MG63 (cell line): Measurements from ENCODE around the gene INMT. TPM values are rescaled to one million over a fixed set of nuclear protein-coding genes. Genes with fewer than 3 reads are reported as not detected.
A peak's percentile ranks its signal among the peaks of the same experiment; 100 is the strongest.
"Not testable (repeated sequence)": the region's sequence is repeated elsewhere in the genome, so short reads cannot be mapped to it uniquely, and the experiment has no call there.

Experiments
- DNase-seq: peaks from one replicate; pipeline ENCODE4 v3.0.0-alpha.2; 2020
- H3K27me3 ChIP-seq: fragments of 250-450 bp; sonication (Bioruptor Pico); 2 replicates; pipeline ENCODE4 v1.5.1; 2020; ENCODE audit warnings: mild to moderate bottlenecking, moderate library complexity
- H3K36me3 ChIP-seq: fragments of 250-450 bp; sonication (Bioruptor Pico); 2 replicates; pipeline ENCODE4 v1.5.1; 2020; ENCODE audit warnings: mild to moderate bottlenecking, moderate library complexity
- H3K4me3 ChIP-seq: fragments of 250-450 bp; sonication (Bioruptor Pico); 2 replicates; pipeline ENCODE4 v1.5.1; 2020; ENCODE audit warnings: mild to moderate bottlenecking, moderate library complexity
- H3K9me3 ChIP-seq: fragments of 250-450 bp; sonication (Bioruptor Pico); 2 replicates; pipeline ENCODE4 v1.5.1; 2020; ENCODE audit warnings: mild to moderate bottlenecking, moderate library complexity
- total RNA-seq: library from RNA; depleted of rRNA; stranded (reverse); fragments of >200 nt; shearing (Covaris generic); gene quantifications from 2 replicates; pipeline ENCODE4 v1.2.3, GENCODE V29; 2014; ENCODE audit warnings: low replicate concordance; rRNA removed

INMT gene
- total RNA-seq, result 0.03 TPM in 1 of 2 replicates, not detected in the other

GRCh38 chr7:30751696-30752273 is at the start of gene INMT:
Gene INMT (plus strand): TSS chr7:30752135. CDS start chr7:30752151, 16 bp downstream.
- no peak for DNase-seq
- Histone ChIP-seq H3K9me3 (no peaks in the 10 kb centered on the region), H3K36me3 (no peaks in the 10 kb centered on the region), H3K4me3 (no peak within 1 kb of the TSS), H3K27me3 (no peaks in the 10 kb centered on the region)

- Histone ChIP-seq H3K4me3 (no peak overlapping the region), H3K27me3 (no peaks in the 10 kb centered on the region), H3K9me3 (no peaks in the 10 kb centered on the region), H3K36me3 (no peaks in the 10 kb centered on the region)
- DNase-seq, result peak; percentile 21
These were observed 49.7 kb upstream of the INMT start for GRCh38 chr7:30702200-30702599.

GRCh38 chr7:30703756-30704155 is 48.2 kb upstream of the INMT start:
- Histone ChIP-seq H3K4me3 (no peak overlapping the region), H3K27me3 (no peaks in the 10 kb centered on the region), H3K9me3 (no peaks in the 10 kb centered on the region), H3K36me3 (no peaks in the 10 kb centered on the region)
- DNase-seq, result no peak

DNA sequence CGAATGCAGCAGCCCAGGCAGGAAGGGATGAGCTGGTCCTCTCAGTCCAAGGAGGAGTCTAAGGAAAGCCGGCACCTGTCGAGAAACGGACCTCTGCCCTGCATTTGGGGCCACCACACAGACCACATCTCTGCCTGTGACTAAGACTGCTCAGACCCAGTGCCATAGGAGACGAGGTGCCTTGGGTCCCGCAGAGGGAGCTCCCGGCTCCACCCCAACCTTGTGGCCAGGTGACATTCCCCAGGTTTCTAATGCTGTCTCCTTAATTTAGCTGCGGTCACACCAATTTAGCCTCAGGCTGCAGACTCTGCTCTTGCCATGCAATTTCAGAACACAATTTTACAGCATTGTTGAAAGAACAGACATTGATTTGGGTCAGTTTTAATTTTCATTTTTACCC is 46.9 kb upstream of the INMT start:
- no peaks in the 10 kb centered on the region for H3K27me3 ChIP-seq

DNA sequence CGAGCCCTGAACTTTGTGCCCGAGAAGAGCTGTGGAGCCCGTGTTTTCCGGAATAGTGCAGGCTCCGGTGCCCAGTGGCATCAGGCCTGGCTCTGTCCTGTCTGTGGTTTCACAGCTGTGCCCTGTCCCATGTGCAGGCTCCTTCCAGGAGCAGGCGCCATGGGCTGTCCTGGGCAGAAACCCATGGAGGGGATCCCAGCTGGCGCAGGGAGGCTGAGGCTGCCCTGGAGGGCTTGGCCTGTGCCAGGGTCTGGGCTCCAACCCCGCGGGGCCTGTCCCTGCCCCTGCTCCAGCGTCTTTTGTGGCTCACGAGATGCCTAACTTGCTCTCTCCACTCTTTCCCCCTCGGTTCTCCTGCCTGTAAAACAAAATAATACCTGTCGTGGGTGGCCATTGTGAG is 46.3 kb upstream of the INMT start:
- Histone ChIP-seq H3K36me3 (no peaks in the 10 kb centered on the region), H3K27me3 (no peaks in the 10 kb centered on the region), H3K9me3 (no peaks in the 10 kb centered on the region), H3K4me3 (no peak overlapping the region)
- no peak for DNase-seq

More for the DNA sequence above, 46.9 kb upstream of the INMT start:
- no peak for DNase-seq
- H3K9me3 ChIP-seq, result no peaks in the 10 kb centered on the region
- no peaks in the 10 kb centered on the region for H3K36me3 ChIP-seq
- no peak overlapping the region for H3K4me3 ChIP-seq

- no peak for DNase-seq
- no peaks in the 10 kb centered on the region for H3K9me3 ChIP-seq
- H3K4me3 ChIP-seq, result no peak overlapping the region
- no peaks in the 10 kb centered on the region for H3K36me3 ChIP-seq
- no peaks in the 10 kb centered on the region for H3K27me3 ChIP-seq
These were observed 45.6 kb upstream of the INMT start for GRCh38 chr7:30706316-30706715.

DNA sequence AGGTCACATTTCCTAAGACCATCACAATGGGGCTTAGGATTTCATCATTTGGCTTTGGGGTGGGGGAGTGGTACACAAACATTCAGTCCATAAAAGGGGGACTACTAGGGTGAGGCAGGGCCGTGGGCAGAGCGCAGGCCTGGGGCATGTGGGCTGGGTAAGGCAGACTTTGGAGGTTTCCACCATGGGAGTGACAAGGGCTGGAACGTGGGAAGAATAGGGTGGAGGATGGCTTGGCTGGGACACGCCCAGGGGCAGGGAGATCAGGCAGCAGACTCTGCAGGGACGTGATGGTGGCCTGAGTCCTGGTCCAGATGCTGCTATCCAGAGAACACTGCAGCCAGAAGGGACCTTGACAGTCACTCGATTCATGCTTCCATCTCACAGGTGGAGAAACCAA is 45.0 kb upstream of the INMT start:
- Histone ChIP-seq H3K4me3 (no peak overlapping the region), H3K27me3 (no peaks in the 10 kb centered on the region), H3K9me3 (no peaks in the 10 kb centered on the region), H3K36me3 (no peaks in the 10 kb centered on the region)
- DNase-seq, result no peak

DNA sequence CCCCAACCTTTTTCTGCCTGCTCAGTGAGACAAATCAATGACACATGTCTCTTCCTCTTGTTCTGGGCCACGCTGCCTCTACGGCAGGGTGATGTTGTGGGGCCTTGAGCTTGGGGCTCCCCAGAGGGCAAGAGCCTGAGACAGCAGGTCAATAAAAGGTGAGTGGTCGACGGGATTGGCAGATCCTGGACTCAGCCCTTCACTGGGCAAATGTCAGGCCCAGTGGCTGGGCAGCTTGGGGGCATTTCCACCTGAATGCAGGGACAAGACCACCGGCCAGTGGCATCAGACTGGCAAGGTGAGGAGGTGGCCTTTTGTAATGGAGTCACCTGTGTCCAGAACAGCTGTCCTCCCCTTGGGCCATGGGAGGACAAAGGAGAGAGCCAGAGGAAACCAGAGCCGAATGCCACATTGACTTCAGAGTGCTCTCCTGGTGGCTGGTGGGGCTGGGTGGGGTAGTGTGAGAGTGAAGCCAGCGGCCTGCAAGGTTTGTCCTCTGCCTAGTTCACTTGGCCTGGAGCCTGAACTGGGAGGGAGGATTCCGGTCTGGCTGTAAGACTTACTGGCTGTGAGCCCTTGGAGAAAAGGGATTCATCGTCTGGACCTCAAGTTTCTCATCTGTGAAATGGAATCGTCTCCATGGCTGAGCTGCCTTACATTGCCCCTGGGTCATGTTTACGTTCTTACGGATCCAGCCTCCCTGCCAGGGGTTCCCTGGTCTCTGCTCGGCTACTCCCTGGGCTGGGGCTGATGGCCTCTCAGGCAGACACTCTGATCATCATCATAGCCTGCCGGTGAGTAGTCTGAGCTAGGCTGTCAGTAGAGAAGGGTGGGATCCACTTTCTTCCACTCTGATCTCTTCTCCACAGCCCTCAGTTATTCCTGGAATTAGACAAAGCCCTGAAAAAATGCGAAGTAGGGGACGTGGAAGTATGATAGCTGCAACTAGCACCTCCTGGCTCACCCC is 44.3 kb upstream of the INMT start:
- Histone ChIP-seq H3K9me3 (no peaks in the 10 kb centered on the region), H3K4me3 (no peak overlapping the region), H3K36me3 (no peaks in the 10 kb centered on the region), H3K27me3 (no peaks in the 10 kb centered on the region)
- DNase-seq, result no peak

GRCh38 chr7:30708412-30708811 is 43.5 kb upstream of the INMT start:
- H3K36me3 ChIP-seq, result no peaks in the 10 kb centered on the region
- no peak for DNase-seq
- H3K9me3 ChIP-seq, result no peaks in the 10 kb centered on the region
- no peak overlapping the region for H3K4me3 ChIP-seq
- no peaks in the 10 kb centered on the region for H3K27me3 ChIP-seq

DNA sequence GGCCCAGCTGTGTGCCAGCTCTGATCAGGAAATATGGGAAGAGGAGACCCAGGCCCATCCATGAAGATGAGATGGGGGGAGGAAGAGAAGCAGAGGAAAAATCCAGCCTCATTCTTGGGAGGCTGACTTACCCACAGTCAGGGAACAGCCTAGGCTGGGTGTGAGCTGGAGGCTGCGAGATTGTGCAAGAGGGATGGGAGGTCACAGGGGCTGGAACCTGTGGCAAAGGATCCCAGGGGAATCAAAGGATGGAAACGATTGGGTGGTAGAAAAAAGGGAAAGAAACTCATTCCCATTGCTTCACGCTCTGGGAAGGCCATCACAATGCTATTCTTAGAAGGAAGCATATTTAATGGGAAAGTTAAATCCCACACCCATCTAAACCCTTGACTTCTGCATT is 43.0 kb upstream of the INMT start:
- H3K36me3 ChIP-seq, result no peaks in the 10 kb centered on the region
- no peaks in the 10 kb centered on the region for H3K9me3 ChIP-seq
- DNase-seq, result no peak
- no peaks in the 10 kb centered on the region for H3K27me3 ChIP-seq
- H3K4me3 ChIP-seq, result no peak overlapping the region

- no peaks in the 10 kb centered on the region for H3K9me3 ChIP-seq
- no peak overlapping the region for H3K4me3 ChIP-seq
- DNase-seq, result no peak
- H3K27me3 ChIP-seq, result no peaks in the 10 kb centered on the region
- H3K36me3 ChIP-seq, result no peaks in the 10 kb centered on the region
These were observed 42.4 kb upstream of the INMT start for GRCh38 chr7:30709549-30709948.

GRCh38 chr7:30710669-30711068 is 41.3 kb upstream of the INMT start:
- Histone ChIP-seq H3K36me3 (no peaks in the 10 kb centered on the region), H3K27me3 (no peaks in the 10 kb centered on the region), H3K4me3 (no peak overlapping the region), H3K9me3 (no peaks in the 10 kb centered on the region)
- peak; percentile 72 for DNase-seq

DNA sequence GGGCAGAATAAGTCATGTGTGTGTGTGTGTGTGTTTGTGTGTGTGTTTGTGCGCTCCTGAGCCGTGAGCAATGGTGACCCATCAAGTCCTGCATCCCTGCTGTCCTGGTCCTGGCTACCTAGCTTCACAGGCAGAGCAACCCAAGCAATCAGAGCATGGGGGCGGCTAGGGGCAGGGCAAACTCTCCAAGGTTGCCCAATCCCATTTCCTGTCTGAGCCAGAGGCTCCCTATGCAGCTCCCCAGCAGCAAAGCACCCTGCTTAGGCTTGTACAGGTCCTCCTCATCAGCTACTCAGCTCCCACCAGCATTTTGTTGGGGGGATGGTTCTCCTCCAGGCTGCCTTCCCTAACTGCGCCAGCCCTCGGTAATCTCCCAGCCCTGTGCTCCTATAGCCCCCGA is 38.5 kb upstream of the INMT start:
- no peak for DNase-seq
- H3K27me3 ChIP-seq, result no peaks in the 10 kb centered on the region
- H3K4me3 ChIP-seq, result no peak overlapping the region
- no peaks in the 10 kb centered on the region for H3K36me3 ChIP-seq
- H3K9me3 ChIP-seq, result peaks cover 7% of the 10 kb centered on the region

DNA sequence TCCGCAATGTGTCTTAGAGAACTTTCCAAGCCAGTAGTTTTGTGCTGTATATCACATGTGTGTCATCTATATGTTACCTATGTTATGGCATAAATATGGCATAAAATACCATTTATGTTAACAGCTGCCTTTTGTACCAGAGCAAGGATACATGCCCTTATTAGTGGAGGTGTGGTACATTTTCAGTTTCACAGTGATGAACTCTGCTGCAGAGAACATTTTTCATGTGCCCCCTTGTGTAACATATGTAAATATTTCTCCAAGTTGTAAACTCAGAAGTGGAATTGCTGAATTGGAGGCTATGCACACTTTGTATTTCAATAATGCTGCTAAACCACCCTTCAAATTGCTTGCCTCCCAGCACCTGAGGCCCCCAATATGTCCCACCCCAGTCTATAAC is 37.8 kb upstream of the INMT start:
- no peaks in the 10 kb centered on the region for H3K36me3 ChIP-seq
- H3K9me3 ChIP-seq, result peaks cover 14% of the 10 kb centered on the region
- H3K4me3 ChIP-seq, result no peak overlapping the region
- DNase-seq, result no peak
- H3K27me3 ChIP-seq, result no peaks in the 10 kb centered on the region

DNA sequence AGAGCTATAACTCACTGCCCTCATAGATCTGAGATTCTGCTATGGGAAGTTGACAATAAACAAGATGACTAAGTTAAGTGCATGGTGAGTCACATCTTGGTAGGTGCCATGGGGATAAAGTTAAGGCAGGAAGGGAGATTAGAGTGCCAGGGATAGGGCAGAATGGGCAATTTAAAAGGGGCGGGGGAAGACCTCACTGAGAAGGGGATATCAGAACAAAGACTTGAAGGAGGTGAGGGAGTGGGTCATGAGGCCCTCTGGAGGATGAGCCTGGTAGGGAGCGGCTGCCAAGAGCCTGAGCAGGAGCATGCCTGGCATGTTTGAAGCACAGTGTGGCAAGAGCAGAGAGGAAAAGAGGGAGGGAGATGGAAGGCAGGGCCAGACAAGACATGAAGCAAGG is 34.8 kb upstream of the INMT start:
- Histone ChIP-seq H3K27me3 (no peaks in the 10 kb centered on the region), H3K4me3 (no peak overlapping the region), H3K36me3 (no peaks in the 10 kb centered on the region), H3K9me3 (peaks cover 14% of the 10 kb centered on the region)
- DNase-seq, result peak; percentile 84

DNA sequence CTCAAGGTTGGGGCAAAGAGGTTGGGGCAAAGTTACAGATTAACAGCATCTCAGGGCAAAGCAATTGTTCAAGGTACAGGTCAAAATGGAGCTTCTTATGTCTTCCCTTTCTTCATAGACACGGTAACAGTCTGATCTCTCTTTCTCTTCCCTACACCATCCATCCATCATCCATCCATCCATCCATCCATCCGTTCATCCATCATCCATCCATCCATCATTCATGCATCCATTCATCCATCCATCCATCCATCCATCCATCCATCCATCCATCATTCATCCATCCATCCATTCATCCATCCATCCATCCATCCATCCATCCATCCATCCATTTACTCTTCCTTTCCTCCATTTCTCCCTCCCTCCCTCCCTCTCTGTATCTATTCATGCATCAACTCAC is 32.5 kb upstream of the INMT start:
- H3K27me3 ChIP-seq, DNase-seq, H3K4me3 ChIP-seq, H3K36me3 ChIP-seq: not testable (repeated sequence)
- peaks cover 14% of the 10 kb centered on the region for H3K9me3 ChIP-seq

DNA sequence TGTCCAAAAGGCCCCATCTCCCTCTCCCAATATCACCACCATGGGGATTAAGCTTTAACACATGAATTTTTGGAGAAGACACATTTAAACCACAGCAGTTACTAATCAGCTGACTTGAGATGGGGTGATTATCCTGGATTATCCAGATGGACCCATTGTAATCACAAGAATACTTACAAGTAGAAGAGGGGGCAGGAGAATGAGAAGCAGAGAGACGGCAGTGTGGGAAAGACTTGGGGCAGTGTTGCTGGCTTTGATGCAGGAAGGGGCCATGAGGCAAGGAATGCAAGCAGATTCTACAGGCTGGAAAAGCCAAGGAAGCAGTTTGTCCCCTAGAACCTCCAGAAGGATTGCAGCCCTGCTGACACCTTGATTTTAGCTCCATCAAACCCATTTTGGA is 30.7 kb upstream of the INMT start:
- no peak for DNase-seq
- no peak overlapping the region for H3K4me3 ChIP-seq
- no peaks in the 10 kb centered on the region for H3K27me3 ChIP-seq
- no peaks in the 10 kb centered on the region for H3K36me3 ChIP-seq
- peaks cover 14% of the 10 kb centered on the region for H3K9me3 ChIP-seq

DNA sequence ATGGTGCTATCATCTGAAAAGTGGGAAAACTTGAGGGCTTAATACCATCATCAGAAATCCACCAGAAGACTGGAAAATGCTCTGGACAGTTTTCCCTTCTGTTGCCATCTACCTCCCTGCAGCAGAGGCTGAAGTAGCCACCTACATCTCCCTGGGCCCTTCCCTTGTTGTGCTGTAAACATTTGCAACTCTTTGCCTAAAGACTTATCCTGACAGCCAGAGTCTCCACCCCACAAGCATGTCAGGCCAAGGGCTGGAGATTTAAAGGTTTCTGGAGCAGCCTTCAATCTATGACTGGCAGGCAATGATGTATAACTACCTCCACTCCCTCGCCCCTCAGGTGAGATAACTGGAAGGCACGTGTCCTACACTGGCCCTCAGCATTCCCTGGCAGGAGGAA is 29.7 kb upstream of the INMT start:
- Histone ChIP-seq H3K9me3 (peaks cover 14% of the 10 kb centered on the region), H3K4me3 (no peak overlapping the region), H3K36me3 (no peaks in the 10 kb centered on the region), H3K27me3 (no peaks in the 10 kb centered on the region)
- DNase-seq, result no peak
